ENCODE results near the gene CERCAM. TPM values are rescaled to one million over a fixed set of nuclear protein-coding genes. Genes with fewer than 3 reads are reported as not detected.
"Not testable (repeated sequence)": the region's sequence is repeated elsewhere in the genome, so short reads cannot be mapped to it uniquely, and the experiment has no call there.

CERCAM gene
- polyA plus RNA-seq, 1 donor = 103 TPM

DNA sequence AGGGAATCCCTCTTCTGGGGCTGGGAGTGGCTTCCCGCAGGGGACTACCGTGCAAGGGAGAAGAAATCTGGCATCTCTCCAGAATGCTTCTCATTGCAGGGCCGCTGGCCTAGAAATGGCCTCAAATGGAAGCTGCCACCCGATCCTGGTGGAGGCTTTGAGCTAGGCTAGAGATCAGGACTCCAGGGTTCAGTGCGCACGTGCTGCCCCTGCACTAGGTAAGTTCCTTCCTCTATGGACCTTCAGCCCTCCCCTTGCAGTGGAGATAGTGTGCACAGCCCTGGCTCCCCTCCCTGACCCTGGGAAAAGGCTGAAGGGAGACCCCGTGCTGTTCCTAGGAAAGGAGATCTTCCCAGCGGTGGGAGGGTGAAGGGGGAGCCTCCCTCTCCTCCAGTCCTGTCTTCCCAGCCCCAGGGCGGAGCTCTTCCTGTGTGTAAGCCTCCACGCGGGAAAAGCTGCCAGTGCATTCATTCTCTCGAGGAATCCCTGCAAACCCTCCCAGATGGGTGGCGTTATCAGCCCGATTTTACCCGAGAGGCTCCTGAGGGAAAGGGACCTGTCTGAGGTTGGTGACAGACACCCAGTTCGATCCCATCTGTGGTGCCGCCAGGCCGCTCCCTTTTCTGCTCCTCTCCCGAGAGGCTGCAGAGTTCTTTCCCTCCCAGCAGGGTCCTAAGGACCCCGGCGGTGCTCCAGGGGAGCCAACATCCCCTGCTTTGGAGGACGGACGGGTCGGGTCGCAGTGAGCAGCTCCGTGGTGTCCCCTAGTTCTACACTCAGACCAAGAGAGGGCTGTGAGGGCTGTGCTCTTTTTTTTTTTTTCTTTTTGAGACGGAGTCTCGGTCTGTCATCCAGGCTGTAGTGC lies 1.4 kb upstream of the CERCAM start:
- no peak for DNase-seq (ENCODE audit: low read depth)

DNA sequence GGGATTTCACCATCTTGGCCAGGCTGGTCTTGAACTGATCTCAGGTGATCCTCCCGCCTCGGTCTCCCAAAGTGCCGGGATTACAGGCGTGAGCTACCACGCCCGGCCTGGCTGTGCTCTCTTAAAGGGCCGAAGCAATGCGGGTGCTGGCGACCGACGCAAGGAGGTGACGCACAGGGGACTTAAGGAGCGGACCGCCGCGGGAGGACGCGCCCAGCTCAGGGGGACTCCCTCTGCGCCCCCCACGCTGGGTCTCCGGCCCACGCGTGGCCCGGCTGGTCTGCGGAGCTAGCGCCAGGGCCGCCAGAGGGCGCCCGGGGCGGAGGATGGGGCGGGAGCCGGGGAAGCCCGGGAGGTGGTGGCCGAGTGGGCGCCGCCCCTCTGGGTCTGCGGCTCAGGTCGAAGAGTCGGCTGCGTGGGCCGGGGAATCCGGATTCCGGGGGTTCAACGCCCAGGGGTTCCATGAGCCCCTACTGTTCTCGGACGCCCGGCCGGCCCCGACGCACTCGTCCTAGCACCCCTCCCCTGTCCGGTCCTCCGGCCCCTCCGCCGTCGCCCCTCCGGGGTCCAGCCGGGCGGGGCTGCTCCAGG lies 502 bp upstream of the CERCAM start:
- DNase-seq (ENCODE audit: low read depth) = no peak

DNA sequence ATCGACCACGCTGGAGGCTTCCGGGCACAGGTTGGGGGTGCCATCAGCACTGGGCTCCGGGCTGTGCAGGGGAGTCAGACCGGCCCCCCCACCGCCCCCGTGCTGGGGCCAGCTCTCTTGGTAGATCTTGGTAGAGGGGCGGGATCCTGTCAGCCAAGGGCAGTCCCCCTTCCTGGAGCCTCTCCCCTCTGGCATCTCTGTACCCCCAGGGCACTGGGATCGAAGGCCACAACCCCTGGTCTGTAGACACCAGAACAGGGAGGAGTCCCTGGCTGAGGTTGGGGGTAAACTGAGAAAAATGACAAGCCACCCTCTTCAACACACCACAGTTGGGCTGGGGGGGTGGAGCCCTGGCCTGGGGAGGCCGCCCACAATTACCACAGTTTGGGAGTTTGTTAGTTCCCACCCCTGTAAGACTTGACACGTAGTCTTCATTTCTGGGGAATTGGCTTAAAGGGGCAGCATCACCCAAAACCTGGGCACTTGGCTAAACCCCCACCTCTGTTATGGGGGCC lies 882 bp downstream of the CERCAM start:
- no peak for DNase-seq (ENCODE audit: low read depth)

DNA sequence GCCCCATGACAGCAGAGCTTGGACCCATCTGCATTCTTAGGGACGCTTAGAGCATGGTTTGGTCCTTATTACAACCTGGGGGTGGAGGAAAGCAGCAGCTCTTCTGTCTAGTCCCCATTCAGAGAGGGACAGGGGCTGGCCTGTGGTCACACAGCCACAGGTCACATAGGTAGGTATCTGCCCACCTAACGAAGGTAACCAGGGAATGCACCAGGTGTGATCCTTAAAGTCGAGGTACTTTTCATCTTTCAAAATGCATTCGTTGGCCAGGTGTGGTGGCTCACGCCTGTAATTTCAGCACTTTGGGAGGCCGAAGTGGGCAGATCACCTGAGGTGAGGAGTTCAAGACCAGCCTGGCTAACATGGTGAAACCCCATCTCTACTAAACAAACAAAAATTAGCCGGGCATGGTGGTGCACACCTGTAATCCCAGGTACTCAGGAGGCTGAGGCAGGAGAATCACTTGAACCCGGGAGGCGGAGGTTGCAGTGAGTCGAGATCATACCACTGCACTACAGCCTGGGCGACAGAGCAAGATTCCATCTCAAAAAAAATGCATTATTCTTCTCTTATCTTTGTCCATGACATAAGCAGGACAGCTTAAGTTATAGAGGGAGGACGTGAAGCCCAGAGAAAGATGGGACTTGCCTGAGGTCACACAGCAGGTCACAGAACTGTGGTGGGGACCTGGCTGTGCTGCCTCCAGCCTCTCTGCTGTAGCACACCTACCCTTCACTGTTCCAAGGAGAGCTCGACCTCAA lies 1.5 kb downstream of the CERCAM start:
- not testable (repeated sequence) for DNase-seq (ENCODE audit: low read depth)

DNA sequence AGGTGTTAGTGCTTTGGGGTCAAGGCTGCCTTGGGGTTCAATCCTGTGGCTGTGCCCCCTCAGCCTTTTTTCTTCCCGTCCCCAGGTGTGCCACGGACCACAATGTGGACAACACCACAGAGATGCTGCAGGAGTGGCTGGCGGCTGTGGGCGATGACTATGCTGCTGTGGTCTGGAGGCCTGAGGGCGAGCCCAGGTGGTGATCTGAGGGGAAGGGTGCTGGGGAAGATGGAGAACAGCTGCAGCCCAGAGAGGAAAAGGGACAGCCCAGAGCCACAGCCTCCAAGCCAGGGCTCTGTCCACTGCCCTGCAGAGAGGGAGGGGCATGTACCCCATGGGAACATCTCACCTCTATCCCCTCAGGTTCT lies 2.1 kb downstream of the CERCAM start:
- DNase-seq (ENCODE audit: low read depth) = no peak

DNA sequence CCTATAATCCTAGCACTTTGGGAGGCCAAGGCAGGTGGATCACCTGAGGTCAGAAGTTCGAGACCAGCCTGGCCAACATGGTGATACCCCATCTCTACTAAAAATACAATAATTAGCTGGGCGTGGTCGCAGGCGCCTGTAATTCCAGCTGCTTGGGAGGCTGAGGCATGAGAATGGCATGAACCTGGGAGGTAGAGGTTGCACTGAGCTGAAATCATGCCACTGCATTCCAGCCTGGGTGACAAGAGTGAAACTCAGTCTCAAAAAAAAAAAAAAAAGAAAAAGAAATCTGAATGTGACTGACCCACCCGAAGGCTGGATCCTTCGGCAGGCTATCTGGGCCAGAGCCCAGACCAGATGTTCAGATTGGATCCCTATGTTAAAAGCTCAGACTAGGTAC lies 2.7 kb downstream of the CERCAM start:
- not testable (repeated sequence) for DNase-seq (ENCODE audit: low read depth)

DNA sequence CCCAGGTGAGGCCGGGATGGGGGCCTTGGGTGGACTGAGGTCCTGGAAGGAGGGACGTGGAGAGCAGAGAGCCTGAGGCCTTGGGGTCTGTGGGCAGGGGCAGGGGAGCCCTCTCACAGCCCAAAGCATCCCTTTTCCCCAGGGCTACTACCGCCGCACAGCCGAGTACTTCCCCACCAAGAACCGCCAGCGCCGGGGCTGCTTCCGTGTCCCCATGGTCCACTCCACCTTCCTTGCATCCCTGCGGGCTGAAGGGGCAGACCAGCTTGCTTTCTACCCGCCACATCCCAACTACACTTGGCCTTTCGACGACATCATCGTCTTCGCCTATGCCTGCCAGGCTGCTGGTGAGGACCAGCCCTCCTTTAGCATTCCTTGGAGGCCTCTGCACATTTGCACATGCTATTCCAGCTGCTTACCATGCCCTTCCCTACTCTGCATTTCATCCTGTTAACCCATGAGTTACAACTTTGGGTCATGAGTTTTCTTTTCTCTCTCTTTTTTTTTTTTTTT lies 3.7 kb downstream of the CERCAM start:
- no peak for DNase-seq (ENCODE audit: low read depth)

DNA sequence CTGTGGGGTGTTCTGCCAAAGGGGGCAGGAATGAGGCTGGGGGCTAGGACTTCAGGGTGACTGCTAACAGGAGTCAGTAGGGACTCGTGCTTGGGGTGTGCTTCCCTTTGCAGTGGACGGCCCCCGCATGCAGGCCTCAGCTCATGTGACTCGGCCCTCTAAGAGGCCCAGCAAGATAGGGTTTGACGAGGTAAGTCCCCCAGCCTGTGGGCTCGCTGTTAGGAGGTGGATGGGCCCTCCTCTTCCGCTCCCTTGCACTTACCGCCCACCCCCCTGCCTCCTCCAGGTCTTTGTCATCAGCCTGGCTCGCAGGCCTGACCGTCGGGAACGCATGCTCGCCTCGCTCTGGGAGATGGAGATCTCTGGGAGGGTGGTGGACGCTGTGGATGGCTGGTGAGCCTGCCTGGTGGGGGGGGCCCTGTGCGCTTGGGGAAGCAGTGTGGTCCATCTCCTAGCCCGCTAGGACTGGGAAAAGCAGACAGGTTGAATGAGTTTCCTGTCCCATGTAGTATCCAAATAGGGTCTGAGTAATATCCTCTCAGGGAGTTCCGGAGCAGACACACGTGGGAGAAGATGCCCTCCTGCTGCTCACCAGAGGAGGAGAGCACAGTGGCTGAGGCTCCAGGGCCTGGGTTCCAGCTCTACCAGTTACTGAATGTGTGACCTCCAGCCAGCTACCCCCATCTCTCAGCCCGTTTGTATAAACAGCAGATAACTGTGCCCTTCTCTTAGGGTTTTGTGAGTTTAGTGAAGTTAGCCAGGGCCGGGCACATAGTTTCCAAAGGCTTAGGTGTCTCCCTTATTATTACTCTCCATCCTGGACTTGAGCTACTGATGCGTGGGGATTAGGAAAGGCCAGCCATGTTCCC lies 8.2 kb downstream of the CERCAM start:
- no peak for DNase-seq (ENCODE audit: low read depth)

DNA sequence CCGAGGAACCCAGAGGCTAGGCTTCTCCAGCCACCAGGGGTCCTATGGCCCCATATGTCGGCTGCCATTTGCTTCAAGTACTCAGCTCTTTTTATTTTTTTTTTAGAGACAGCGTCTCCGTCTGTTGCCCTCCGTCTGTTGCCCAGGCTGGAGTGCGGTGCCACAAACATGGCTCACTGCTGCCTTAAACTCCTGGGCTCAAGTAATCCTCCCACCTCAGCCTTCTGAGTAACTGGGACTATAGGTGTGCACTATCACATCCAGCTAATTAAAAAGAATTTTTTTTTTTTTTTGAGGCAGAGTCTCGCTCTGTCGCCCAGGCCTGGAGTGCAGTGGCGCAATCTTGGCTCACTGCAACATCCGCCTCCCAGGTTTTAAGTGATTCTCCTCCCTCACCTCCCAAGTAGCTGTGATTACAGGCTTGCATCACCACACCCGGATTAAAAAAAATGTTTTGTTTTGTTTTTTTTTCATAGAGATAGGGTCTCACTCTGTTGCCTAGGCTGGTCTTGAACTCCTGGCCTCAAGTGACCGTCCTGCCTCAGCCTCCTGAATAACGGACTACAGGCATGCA lies 8.9 kb downstream of the CERCAM start:
- DNase-seq (ENCODE audit: low read depth) = no peak

DNA sequence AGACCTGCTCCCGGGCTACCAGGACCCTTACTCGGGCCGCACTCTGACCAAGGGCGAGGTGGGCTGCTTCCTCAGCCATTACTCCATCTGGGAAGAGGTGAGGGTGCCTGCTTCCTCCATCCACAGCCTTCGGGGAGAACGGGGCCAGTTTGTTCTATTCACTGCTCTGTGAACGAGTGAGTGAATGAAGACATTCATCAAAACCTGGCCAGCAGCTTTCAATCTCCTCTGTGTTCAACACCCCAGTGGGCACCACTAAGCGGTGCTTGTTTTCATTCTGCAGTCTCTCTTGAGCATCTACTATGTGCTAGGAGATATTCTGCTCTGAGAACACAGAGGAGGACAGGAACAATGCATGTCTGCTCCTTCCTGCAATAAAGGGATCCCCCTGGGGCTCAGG lies 10.6 kb downstream of the CERCAM start:
- DNase-seq (ENCODE audit: low read depth) = no peak

DNA sequence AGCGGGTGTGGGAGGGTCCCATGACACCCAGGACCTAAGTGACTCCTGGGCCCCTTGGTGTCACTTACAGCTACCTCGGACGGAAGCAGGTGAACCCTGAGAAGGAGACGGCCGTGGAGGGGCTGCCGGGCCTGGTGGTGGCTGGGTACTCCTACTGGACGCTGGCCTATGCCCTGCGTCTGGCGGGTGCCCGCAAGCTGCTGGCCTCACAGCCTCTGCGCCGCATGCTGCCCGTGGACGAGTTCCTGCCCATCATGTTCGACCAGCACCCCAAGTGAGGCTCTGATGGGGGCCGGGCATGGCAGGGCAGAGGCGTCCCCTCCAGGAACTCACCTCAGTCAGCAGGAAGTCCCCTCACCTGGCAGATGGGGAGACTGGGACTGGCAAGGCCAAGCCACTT lies 13.7 kb downstream of the CERCAM start:
- DNase-seq (ENCODE audit: low read depth) = no peak

DNA sequence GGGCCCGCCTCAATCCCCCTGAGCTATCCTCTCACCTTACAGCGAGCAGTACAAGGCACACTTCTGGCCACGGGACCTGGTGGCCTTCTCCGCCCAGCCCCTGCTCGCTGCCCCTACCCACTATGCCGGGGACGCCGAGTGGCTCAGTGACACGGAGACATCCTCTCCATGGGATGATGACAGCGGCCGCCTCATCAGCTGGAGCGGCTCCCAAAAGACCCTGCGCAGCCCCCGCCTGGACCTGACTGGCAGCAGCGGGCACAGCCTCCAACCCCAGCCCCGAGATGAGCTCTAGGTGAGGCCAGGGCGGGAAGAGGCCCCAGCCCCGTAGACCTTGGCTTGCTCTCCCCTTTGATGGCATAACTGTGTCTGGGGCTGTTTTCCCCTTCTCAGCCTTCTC lies 15.0 kb downstream of the CERCAM start:
- no peak for DNase-seq (ENCODE audit: low read depth)

DNA sequence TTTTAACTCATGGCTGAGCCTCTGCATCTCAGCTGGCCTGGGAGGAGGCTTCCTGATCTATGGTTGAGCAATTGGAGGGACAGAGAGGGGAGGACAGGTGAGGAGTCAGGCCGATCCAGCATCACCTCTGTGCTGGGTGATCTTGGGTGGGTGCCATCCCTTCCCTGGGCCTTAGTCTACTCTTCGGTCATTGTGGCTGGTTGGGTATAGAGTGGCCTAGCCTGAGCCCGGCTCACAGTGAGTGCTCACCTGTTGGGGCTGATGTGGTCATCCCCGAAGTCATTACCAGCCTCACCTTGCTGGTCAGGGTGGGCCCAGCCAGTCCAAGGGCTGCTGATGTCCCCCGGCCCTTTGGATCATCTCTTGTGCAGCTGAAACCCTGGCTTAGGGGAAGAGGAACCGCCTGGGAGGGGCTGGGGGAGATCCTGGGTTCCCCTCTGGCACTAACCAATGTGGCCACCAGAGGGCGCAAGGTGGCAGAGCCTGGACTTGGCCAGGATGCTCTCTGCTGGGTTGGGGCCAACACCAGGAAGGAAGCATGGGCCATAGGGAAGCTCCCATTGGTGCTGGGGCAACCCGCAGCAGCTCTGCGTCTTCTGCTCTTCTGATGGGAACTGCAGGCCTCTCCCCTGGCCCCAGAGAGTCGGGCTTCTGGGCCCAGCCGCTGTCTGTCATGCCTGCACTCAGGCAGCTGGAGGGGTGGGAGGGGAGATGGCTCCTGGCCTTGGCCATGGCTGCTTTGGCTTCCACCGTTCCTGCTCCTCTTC lies 17.9 kb downstream of the CERCAM start:
- no peak for DNase-seq (ENCODE audit: low read depth)

DNA sequence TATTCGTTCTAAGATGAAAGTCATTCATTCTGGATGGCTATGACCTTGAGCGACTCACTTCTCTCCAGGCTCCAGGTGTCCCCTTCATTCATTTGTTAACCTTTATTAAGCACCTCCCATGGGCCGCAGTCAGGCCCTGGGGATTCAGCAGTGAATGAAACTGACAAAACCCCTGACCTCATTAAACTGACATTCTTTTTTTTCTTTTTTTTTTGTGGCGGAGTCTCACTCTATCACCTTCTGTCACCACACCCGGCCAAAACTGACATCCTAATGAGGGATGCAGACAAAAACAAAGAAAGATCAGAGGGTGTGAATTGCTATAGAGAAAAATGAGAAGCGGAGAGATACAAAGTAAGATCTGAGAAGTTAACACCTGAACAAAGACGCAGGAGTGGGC lies 18.6 kb downstream of the CERCAM start:
- DNase-seq (ENCODE audit: low read depth) = no peak

DNA sequence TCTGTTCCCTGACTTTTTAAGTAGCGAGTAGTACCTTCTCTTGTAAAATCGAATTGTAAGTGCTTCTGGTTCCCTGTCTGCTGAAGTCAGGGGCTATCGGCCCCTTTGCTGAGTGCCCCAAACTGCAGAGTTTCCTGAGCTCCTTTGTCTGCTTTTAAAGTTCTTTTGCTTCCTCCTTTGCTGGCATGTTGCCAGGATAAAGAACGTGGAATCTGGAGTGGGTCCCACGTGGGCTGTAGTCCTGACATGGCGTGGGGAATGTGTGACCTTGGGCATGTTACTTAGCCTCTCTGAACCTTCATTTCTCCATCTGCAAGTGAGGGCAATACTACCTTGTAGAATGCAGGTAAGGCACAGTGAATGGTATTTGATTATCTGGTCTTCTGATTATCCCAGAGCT lies 21.5 kb downstream of the CERCAM start:
- no peak for DNase-seq (ENCODE audit: low read depth)

DNA sequence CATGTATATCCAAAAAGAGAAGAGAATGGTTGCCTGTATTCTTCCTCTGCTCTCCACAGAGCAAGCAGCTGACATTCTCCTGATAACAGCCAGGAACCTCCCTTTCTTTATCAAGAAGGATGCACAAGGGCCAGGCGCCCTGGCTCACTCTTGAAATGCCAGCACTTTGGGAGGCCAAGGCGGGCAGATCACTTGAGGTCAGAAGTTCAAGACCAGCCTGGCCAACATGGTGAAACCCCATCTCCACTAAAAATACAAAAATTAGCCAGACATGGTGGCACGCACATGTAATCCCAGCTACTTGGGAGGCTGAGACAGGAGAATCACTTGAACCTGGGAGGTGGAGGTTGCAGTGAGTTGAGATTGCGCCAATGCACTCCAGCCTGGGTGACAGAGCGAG lies 25.8 kb downstream of the CERCAM start:
- DNase-seq (ENCODE audit: low read depth) = not testable (repeated sequence)

DNA sequence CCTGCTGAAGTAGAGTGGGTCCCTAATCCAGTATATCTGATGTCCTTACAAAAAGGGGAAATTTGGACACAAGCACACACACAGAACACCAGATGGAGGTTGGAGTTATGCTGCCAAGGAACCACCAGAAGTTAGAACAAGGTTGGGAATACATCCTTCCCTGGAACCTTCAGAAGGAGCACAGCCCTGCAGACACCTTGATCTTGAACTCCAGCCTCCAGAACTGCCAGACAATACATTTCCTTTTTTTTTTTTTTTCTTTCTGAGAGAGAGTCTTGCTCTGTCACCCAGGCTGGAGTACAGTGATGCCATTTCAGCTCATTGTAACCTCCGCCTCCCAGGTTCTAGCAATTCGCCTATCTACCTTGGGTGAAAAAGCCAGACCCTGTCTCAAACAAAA lies 28.1 kb downstream of the CERCAM start:
- DNase-seq (ENCODE audit: low read depth) = no peak

DNA sequence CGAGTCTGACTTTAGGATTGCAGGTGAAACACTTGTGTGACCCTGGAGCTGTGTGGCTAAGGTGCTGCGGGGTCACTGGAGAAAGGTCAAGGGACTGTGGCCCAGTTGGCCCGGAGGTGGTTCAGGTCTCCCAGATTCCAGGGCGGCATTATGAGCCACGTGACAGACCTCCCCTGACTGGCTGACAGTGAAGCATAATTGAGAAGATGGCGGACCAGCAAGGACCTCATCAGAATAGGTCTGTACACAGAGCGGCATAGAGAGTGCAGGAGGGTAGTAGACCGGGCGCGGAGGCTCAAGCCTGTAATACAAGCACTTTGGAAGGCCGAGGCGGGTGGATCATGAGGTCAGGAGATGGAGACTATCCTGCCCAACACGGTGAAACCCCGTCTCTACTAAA lies 34.3 kb downstream of the CERCAM start:
- DNase-seq (ENCODE audit: low read depth) = no peak

DNA sequence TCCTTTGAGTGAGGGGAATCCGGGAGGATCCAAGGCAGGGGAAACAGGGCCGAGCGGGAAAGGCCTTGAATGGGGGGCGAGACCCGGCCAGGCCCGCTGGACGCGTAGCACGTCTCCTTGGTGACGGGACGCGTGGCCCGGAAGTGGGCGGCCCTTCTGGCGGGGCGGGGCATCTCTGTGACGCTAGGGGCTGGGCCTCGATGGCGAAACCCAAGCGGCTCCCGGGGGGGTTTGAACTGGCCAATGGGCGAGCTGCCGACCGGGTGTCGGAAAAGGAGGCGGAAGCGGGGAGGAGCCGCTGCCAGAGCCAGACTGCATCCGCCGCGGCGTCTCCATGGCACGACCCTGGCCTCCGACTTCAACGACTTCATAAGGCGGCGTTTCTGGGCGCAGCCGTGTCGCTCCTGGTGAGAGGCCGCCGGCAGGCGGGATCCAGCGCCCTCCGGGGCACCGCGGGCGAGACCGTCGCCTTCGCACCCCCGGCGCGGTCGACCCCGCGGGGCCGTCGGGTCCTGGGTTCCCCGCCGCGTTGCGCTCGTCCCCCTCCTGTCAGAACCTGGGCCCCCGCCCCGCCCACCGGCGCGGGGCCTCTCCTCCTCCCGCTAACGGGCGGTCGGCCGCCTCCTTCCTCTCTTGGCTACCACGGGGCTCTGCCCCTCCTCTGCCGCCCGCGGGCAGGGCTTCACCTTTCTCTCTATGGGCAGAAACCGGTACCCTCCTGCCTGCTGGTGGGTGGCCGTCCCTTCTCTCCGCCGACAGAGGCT lies 35.4 kb downstream of the CERCAM start, which contains the start of gene ODF2:
ODF2 (plus strand) TSS at position 158 of the 764 bp plus-strand sequence; CDS start at position 244, 86 bp downstream.
- DNase-seq (ENCODE audit: low read depth) = peak; percentile 77

Data from forelimb muscle (tissue), 1 donor.